Astrocyte of the spinal cord (primary cell): ENCODE data around the gene SNN.

Source experiments
- DNase-seq: peaks from one replicate; pipeline ENCODE4 v3.0.0; 2011; ENCODE audit warnings: low read depth, low spot score
- H3K4me3 ChIP-seq: 2 replicates; pipeline ENCODE4 v1.5.1; 2011; ENCODE audit warnings: low read depth, mild to moderate bottlenecking, low read length, moderate library complexity
- in situ Hi-C: cut with HindIII; loops from 2 replicates; pipeline ENCODE4 v1.10.0; 2017; ENCODE audit warnings: low sequenced_read_pairs
- TF ChIP-seq, protein P1 (sequence below): IDR thresholded peaks from 2 replicates; pipeline ENCODE4 v1.5.1; 2012; ENCODE audit warnings: low read depth, mild to moderate bottlenecking, low read length, inconsistent platforms

The SNN gene

DNA sequence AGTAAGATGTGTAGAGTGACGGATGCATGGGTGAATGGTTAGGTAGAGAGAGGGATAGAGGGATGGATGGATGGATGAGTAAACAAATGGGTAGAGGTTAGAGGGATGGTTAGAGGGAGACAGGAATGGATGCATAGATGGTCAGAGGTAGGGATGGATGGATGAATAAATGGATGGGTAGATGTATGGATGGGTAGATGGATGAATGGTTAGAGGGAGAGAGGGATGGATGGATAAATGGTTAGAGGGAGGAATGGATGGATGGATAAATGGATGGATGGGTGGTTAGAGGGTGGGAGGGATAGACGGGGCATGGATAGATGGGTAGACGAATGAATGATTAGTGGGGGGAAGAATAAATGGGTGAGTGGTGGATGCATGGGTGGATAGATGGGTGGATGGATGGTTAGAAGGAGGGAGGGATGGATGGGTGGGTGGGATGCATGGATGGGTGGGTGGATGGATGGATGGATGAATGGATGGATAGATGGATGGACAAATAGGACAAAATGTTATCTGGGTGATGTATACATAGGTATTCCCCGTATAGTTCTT, 29.2 kb upstream of the SNN start:
- H3K4me3 ChIP-seq: no peak overlapping the region
- no peak for DNase-seq
- TF ChIP-seq, protein P1, sequence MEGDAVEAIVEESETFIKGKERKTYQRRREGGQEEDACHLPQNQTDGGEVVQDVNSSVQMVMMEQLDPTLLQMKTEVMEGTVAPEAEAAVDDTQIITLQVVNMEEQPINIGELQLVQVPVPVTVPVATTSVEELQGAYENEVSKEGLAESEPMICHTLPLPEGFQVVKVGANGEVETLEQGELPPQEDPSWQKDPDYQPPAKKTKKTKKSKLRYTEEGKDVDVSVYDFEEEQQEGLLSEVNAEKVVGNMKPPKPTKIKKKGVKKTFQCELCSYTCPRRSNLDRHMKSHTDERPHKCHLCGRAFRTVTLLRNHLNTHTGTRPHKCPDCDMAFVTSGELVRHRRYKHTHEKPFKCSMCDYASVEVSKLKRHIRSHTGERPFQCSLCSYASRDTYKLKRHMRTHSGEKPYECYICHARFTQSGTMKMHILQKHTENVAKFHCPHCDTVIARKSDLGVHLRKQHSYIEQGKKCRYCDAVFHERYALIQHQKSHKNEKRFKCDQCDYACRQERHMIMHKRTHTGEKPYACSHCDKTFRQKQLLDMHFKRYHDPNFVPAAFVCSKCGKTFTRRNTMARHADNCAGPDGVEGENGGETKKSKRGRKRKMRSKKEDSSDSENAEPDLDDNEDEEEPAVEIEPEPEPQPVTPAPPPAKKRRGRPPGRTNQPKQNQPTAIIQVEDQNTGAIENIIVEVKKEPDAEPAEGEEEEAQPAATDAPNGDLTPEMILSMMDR: no peak
- in situ Hi-C loops: no loop called here

DNA sequence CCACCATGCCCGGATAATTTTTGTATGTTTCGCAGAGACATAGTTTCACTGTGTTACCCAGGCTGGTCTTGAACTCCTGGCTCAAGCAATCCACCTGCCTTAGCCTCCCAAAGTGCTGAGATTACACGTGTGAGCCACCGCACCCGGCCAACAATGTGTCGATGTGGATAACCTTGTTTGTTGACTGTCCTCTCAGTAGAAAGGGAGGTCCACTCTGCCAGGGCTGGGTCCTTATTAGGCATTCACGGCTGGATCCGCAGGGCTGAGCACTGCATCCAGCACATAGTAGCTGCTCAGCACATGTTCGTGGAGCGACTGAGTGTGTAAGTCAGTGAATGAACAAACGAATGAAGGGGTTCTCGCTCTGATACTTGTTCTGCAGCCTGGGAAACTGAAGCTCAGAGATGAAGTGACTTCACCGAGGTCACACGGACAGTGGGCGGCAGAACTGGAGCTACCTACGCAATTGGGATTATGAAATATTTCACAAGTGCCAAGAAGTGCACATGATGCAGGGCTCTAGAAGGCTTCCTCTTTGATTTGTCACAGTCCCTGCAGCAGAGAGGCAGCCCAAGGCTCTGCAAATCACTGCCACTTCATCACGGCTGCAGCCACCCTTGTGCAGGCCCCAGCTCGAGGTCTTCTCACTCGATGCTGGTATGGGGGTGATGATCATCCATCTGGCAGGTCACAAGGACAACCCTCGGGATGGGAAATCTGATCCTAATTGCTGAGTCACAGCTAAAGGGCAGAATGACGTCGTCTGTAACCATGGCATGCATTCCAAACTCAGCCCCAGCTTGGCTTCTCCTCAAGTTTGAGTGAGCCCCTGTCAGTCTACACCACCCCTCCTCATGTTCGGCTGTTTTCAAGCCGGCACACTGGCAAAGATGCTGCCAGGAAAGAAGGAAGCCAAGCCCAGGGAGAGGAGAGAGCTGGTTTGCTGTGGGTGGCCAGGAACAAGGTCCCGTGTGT, 28.0 kb upstream of the SNN start:
- TF ChIP-seq, protein P1: no peak
- in situ Hi-C loops: no loop called here
- DNase-seq: peak; percentile 91
- H3K4me3 ChIP-seq: no peak overlapping the region

DNA sequence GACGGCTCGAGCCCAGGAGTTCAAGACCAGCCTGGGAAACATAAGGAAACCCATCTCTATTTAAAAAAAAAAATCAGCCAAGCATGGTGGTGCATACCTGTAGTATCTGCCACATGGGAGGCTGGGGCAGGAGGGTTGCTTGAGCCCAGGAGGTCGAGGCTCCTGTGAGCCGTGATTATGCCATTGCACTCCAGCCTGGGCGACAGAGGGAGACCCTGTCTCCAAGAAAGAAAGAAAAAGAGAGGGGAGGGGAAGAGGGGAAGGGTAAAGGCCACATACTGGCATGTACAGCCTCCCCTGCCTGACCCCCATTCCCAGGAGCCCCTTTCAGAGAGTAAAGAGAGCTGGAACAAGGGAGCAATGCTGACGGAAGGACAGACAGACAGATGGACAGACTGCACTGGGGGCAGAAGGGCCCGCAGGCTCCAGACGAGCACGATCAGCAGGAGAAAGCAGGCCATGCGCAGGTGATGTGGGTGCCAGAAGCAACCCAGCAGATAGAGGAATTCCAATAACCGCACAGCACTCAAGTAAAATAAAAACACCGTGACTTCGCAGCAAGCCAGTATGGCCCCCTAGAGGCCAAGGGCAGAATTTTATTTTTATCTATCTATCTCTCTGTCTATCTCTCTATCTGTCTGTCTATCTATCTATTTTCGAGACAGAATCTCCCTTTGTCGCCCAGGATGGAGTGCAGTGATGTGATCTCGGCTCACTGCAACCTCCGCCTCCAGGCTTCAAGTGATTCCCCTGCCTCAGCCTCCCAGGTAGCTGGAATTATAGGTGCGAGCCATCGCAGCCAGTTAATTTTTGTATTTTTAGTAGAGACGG, 27.1 kb upstream of the SNN start:
- H3K4me3 ChIP-seq: no peak overlapping the region
- in situ Hi-C loops: no loop called here
- DNase-seq: peak; percentile 65
- TF ChIP-seq, protein P1: peak; percentile 77

DNA sequence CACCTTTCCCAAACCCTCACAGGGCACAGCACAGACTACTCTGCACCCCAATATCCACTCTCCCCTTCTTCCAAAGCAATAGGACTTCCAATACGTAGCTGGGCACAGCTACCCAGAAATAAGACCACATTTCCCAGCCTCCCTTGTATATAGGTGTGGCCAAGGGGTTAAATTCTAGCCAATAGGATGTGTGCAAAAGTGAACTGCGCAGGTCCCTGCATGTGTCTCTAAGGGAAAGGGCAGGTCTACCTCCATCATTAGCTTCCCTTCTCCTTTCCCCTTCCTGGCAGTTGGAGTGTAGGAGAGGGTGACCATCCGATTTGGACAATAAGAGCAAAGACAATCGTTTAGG, 25.5 kb upstream of the SNN start:
- TF ChIP-seq, protein P1: no peak
- in situ Hi-C loops: no loop called here
- H3K4me3 ChIP-seq: no peak overlapping the region
- no peak for DNase-seq

DNA sequence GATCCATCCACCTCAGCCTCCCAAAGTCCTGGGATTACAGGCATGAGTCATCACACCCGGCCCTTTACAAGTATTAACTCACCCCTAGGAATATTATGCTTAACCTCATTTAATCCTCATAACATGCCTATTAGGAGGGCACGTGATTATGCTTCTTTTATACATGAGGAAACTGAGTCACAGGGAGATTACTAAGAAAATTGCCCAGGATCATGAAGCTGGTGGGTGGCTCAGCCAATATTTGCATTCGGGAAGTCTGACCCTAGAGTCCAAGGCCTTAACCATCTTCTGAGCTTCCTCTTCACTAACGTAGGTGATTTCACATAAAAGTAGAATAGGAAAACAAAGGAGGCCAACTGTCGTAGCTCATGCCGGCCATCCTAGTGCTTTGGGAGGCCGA, 19.0 kb upstream of the SNN start:
- TF ChIP-seq, protein P1: no peak
- no peak for DNase-seq
- in situ Hi-C loops: no loop called here
- H3K4me3 ChIP-seq: no peak overlapping the region

DNA sequence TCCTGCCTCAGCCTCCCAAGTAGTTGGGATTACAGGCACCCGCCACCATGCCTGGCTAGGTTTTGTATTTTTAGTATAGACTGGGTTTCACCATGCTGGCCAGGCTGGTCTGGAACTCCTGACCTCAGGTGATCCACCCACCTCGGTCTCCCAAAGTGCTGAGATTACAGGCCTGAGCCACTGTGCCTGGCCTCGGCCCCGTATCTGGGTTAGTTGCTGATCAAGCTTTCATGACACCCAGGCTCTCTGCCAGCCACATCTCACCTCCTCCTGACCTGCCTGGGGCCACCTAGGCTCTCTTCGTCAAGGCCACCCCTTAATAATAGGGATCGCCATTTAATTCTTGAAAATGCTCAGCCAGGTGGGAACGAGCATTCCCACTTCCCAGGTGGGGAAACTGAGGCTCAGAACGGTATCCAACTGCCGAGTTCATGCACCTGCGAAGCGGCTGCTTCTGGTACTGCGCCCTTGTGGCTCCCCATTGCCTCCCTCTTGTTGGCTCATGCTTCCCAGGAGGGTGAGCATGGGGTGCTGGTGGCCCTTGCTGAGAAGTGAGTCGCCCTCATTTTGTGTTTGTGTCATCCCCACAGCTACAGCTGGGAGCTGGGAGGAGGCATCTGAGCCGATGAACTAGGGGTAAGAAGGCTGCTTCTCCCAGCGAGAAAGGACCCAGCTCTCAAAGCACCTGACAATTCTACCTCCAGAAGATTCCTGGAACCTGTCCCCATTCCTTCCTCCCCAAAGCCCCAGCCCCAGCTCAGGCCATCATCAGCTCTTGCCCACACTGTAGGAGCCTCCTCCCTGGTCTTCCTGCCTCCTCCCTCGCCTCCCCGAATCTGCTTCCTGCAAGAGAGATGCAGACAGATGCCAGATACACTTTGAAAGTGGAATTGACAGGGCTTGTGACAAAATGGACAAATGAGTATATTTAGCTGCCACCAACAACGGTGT, 17.3 kb upstream of the SNN start:
- in situ Hi-C loops: no loop called here
- H3K4me3 ChIP-seq: no peak overlapping the region
- TF ChIP-seq, protein P1: no peak
- DNase-seq: no peak
